ENCODE results near the gene ANKRD9.
"Not testable (repeated sequence)": the region's sequence is repeated elsewhere in the genome, so short reads cannot be mapped to it uniquely, and the experiment has no call there.

The ANKRD9 gene

GRCh38 chr14:102544046-102544746, 34.6 kb upstream of the ANKRD9 start:
- Histone ChIP-seq H3K79me2 (ENCODE audit: insufficient read depth, low read length) (no peaks in the 10 kb centered on the region), H3K9ac (ENCODE audit: low read length) (no peak overlapping the region), H3K4me2 (ENCODE audit: low read depth, low read length, poor library complexity, severe bottlenecking) (peak overlapping the region; percentile 33), H3K9me3 (ENCODE audit: insufficient read depth, low read length) (no peaks in the 10 kb centered on the region), H3K9me2 (replicated peaks; ENCODE audit: insufficient read depth, low read length) (no peaks in the 10 kb centered on the region), H3K27me3 (ENCODE audit: low read length) (no peaks in the 10 kb centered on the region; the same call in 1 of the 2 replicates), H3K4me3 (ENCODE audit: insufficient read depth, low read length, poor library complexity, severe bottlenecking) (no peak overlapping the region), H2AFZ (ENCODE audit: low read depth, low read length, severe bottlenecking) (no peak overlapping the region), H3F3A (ENCODE audit: insufficient read depth) (no peaks in the 10 kb centered on the region), H3K36me3 (ENCODE audit: low read length) (no peaks in the 10 kb centered on the region), H4K20me1 (ENCODE audit: low read depth, low read length) (no peaks in the 10 kb centered on the region), H3K27ac (ENCODE audit: low read depth, low read length) (no peak overlapping the region)
- TF ChIP-seq, protein P1, sequence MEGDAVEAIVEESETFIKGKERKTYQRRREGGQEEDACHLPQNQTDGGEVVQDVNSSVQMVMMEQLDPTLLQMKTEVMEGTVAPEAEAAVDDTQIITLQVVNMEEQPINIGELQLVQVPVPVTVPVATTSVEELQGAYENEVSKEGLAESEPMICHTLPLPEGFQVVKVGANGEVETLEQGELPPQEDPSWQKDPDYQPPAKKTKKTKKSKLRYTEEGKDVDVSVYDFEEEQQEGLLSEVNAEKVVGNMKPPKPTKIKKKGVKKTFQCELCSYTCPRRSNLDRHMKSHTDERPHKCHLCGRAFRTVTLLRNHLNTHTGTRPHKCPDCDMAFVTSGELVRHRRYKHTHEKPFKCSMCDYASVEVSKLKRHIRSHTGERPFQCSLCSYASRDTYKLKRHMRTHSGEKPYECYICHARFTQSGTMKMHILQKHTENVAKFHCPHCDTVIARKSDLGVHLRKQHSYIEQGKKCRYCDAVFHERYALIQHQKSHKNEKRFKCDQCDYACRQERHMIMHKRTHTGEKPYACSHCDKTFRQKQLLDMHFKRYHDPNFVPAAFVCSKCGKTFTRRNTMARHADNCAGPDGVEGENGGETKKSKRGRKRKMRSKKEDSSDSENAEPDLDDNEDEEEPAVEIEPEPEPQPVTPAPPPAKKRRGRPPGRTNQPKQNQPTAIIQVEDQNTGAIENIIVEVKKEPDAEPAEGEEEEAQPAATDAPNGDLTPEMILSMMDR (IDR thresholded peaks at IDR 0.05; ENCODE audit: insufficient read depth, low read length, poor library complexity, severe bottlenecking): no peak
- TF ChIP-seq EZH2phosphoT487 (conservative IDR thresholded peaks at IDR 0.05; ENCODE audit: low read length): no peak

DNA sequence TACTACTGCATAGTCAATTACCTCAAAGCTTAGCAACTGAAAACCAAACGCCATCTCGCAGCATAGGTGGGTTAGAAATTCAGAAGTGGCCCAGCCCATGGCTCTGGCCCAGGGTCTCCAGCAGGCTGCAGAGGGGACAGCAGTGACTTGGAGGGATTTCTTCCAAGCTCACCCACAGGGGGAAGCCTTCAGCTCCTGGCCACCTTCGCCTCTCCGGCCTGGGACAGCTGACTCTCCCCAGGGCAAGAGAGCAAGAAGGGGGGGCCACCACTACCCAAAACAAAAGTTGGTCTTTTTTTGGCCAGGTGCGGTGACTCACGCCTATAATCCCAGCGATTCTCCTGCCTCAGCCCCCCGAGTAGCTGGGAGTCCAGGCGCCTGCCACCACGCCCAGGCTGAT, 32.2 kb upstream of the ANKRD9 start:
- Histone ChIP-seq H3K9ac (ENCODE audit: low read length) (no peak overlapping the region), H3F3A (ENCODE audit: insufficient read depth) (no peaks in the 10 kb centered on the region), H3K27me3 (ENCODE audit: low read length) (no peaks in the 10 kb centered on the region), H3K4me2 (ENCODE audit: low read depth, low read length, poor library complexity, severe bottlenecking) (no peak overlapping the region), H4K20me1 (ENCODE audit: low read depth, low read length) (no peaks in the 10 kb centered on the region), H2AFZ (ENCODE audit: low read depth, low read length, severe bottlenecking) (no peak overlapping the region), H3K4me3 (ENCODE audit: insufficient read depth, low read length, poor library complexity, severe bottlenecking) (no peak overlapping the region), H3K36me3 (ENCODE audit: low read length) (no peaks in the 10 kb centered on the region), H3K9me3 (ENCODE audit: insufficient read depth, low read length) (no peaks in the 10 kb centered on the region), H3K79me2 (ENCODE audit: insufficient read depth, low read length) (no peaks in the 10 kb centered on the region), H3K9me2 (replicated peaks; ENCODE audit: insufficient read depth, low read length) (no peaks in the 10 kb centered on the region), H3K27ac (ENCODE audit: low read depth, low read length) (no peak overlapping the region)
- TF ChIP-seq EZH2phosphoT487 (conservative IDR thresholded peaks at IDR 0.05; ENCODE audit: low read length): no peak
- TF ChIP-seq, protein P1 (IDR thresholded peaks at IDR 0.05; ENCODE audit: insufficient read depth, low read length, poor library complexity, severe bottlenecking): no peak

DNA sequence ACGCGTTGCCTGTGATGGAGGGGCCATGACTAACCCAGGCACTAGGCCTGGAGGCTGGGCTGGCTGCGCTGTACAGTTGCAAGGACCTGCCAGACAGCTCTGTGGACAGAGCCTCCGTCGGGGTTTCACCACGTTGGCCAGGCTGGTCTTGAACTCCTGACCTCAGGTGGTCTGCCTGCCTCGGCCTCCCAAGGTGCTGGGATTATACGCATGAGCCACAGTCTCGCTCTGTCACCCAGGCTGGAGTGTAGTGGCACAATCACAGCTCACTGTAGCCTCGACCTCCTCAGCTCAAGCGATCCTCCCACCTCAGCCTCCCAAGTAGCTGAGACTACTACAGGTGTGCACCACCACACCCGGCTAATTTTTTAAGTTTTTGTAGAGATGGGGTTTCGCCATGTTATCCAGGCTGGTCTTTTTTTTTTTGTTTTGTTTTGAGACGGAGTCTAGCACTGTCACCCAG, 31.5 kb upstream of the ANKRD9 start:
- not testable (repeated sequence) for H3K9me2 ChIP-seq (replicated peaks; ENCODE audit: insufficient read depth, low read length); H3K4me3 ChIP-seq (ENCODE audit: insufficient read depth, low read length, poor library complexity, severe bottlenecking); H3K27ac ChIP-seq (ENCODE audit: low read depth, low read length)

GRCh38 chr14:102540315-102541028, 30.9 kb upstream of the ANKRD9 start:
- Histone ChIP-seq H3K27ac (ENCODE audit: low read depth, low read length) (no peak overlapping the region), H3K27me3 (ENCODE audit: low read length) (no peaks in the 10 kb centered on the region), H3K9me2 (replicated peaks; ENCODE audit: insufficient read depth, low read length) (no peaks in the 10 kb centered on the region), H2AFZ (ENCODE audit: low read depth, low read length, severe bottlenecking) (no peak overlapping the region), H3K9ac (ENCODE audit: low read length) (no peak overlapping the region), H3K79me2 (ENCODE audit: insufficient read depth, low read length) (no peaks in the 10 kb centered on the region), H3K4me3 (ENCODE audit: insufficient read depth, low read length, poor library complexity, severe bottlenecking) (no peak overlapping the region), H3K36me3 (ENCODE audit: low read length) (no peaks in the 10 kb centered on the region), H4K20me1 (ENCODE audit: low read depth, low read length) (no peaks in the 10 kb centered on the region), H3K9me3 (ENCODE audit: insufficient read depth, low read length) (no peaks in the 10 kb centered on the region), H3K4me2 (ENCODE audit: low read depth, low read length, poor library complexity, severe bottlenecking) (no peak overlapping the region), H3F3A (ENCODE audit: insufficient read depth) (no peaks in the 10 kb centered on the region)
- TF ChIP-seq, protein P1 (IDR thresholded peaks at IDR 0.05; ENCODE audit: insufficient read depth, low read length, poor library complexity, severe bottlenecking): no peak
- TF ChIP-seq EZH2phosphoT487 (conservative IDR thresholded peaks at IDR 0.05; ENCODE audit: low read length): no peak

More for the DNA sequence above, 31.5 kb upstream of the ANKRD9 start:
- H3K36me3 ChIP-seq (ENCODE audit: low read length); H3K27me3 ChIP-seq (ENCODE audit: low read length); H3K79me2 ChIP-seq (ENCODE audit: insufficient read depth, low read length); H3K9ac ChIP-seq (ENCODE audit: low read length); H2AFZ ChIP-seq (ENCODE audit: low read depth, low read length, severe bottlenecking); H3F3A ChIP-seq (ENCODE audit: insufficient read depth); H4K20me1 ChIP-seq (ENCODE audit: low read depth, low read length); H3K9me3 ChIP-seq (ENCODE audit: insufficient read depth, low read length); H3K4me2 ChIP-seq (ENCODE audit: low read depth, low read length, poor library complexity, severe bottlenecking): not testable (repeated sequence)

Measured in SU-DHL-6 (cell line).